Activated CD8-positive, alpha-beta memory T cell treated with anti-CD3 and anti-CD28 coated beads, Interleukin-2, amount 50 U/mL, for 24 hours (primary cell): ENCODE results near the gene RASSF5.

Experiments
- DNase-seq: peaks from one replicate; pipeline ENCODE4 v3.0.0-alpha.2; 2020; ENCODE audit errors: extremely low read depth

The RASSF5 gene

GRCh38 chr1:206497363-206497762, 10.0 kb upstream of the RASSF5 start:
- DNase-seq = no peak

GRCh38 chr1:206497774-206498173, 9.6 kb upstream of the RASSF5 start:
- no peak for DNase-seq

GRCh38 chr1:206498685-206499084, 8.6 kb upstream of the RASSF5 start:
- no peak for DNase-seq

- DNase-seq = no peak
These were observed 7.3 kb upstream of the RASSF5 start for GRCh38 chr1:206500046-206500445.

- no peak for DNase-seq
These were observed 5.5 kb upstream of the RASSF5 start for GRCh38 chr1:206501881-206502280.

GRCh38 chr1:206502403-206502802, 4.9 kb upstream of the RASSF5 start:
- no peak for DNase-seq

GRCh38 chr1:206502812-206503211, 4.5 kb upstream of the RASSF5 start:
- no peak for DNase-seq

GRCh38 chr1:206503591-206504362, 3.6 kb upstream of the RASSF5 start:
- peak; percentile 15 for DNase-seq

- DNase-seq = no peak
These were observed 3.0 kb upstream of the RASSF5 start for GRCh38 chr1:206504363-206504713.

- DNase-seq = no peak
These were observed 1.5 kb upstream of the RASSF5 start for GRCh38 chr1:206505702-206506355.

GRCh38 chr1:206506405-206507283, 687 bp upstream of the RASSF5 start:
- DNase-seq = no peak

GRCh38 chr1:206508130-206508889, 979 bp downstream of the RASSF5 start:
- no peak for DNase-seq

GRCh38 chr1:206508956-206509355, 1.6 kb downstream of the RASSF5 start:
- no peak for DNase-seq

GRCh38 chr1:206509612-206510257, 2.4 kb downstream of the RASSF5 start:
- DNase-seq = no peak

- DNase-seq = no peak
These were observed 3.0 kb downstream of the RASSF5 start for GRCh38 chr1:206510371-206510770.

- DNase-seq = no peak
These were observed 4.2 kb downstream of the RASSF5 start for GRCh38 chr1:206511362-206512057.

- no peak for DNase-seq
These were observed 4.9 kb downstream of the RASSF5 start for GRCh38 chr1:206512058-206512850.

GRCh38 chr1:206512851-206513180, 5.5 kb downstream of the RASSF5 start:
- DNase-seq = no peak

- DNase-seq = no peak
These were observed 6.2 kb downstream of the RASSF5 start for GRCh38 chr1:206513312-206514111.
